CD1c-positive myeloid dendritic cell (primary cell): ENCODE results near the gene DCAF8.

ENCODE experiments used
- DNase-seq: peaks from one replicate; pipeline ENCODE4 v3.0.0-alpha.2; 2016; ENCODE audit errors: extremely low spot score

DCAF8 gene

GRCh38 chr1:160205242-160206035, 56.9 kb downstream of the DCAF8 start, which contains the start of gene PEA15:
TSS of gene PEA15 (plus strand) at chr1:160205384. CDS start at chr1:160211545, 6,161 bp downstream.
- peak; percentile 58 for DNase-seq

DNA sequence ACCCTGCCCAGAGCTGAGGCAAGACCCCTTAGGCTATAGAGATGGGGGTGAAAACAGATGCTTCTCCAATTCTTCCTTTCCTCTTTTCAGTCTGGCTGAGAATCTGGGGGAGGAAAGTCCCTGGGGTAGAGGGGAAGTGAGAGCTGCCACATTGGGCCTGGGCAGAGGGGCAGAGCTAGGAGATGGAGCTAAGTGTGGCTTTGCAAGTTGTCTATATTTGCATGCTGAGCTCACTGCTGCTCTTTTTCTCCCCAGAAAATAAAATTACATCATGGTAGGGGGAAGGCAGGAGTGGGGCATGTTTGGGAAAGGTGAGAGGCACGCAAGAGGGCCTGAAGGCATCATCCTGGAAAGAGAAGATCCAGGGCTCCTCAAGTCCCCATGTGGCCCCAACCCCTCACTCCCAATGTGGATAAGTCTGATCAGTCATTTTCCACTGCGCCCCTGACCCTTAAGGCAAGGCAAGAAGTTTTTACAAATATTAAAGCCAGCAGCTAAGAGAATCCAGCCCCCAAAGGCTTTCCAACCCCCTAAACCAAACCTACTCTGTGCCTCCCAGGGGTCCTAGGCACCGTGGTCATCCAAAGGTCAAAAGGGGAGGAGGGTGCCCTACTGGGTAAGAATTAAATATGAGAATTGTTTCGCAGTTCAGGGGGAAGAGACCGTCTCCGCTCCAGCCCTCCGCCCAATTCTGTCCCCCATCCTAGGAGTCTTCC, 57.7 kb downstream of the DCAF8 start:
- DNase-seq = peak; percentile 84

DNA sequence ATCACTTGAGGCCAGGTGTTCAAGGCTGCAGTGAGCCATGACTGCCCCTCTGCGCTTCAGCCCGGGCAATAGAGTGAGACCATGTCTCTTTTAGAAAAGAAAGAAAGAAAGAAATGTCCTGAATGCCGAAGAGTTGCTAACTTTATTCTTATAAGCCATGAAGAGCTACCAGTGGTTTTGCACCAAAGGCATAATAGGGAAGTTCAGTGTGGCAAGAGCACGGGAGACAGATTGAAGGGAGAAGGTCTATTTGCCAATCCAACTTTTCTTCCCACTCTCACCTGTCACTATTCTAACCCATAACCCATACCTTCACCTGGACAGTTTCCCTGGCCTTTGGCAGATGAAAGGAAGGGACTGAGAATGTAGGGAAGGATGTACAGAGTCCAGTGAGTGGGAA, 61.6 kb downstream of the DCAF8 start:
- DNase-seq = peak; percentile 34

- DNase-seq = no peak
Observed at GRCh38 chr1:160197231-160197630, 65.1 kb downstream of the DCAF8 start.

GRCh38 chr1:160196143-160196542, 66.2 kb downstream of the DCAF8 start:
- DNase-seq = no peak

GRCh38 chr1:160194737-160195059, 67.7 kb downstream of the DCAF8 start:
- DNase-seq = no peak

- no peak for DNase-seq
Observed at GRCh38 chr1:160193832-160194736, 68.3 kb downstream of the DCAF8 start.

DNA sequence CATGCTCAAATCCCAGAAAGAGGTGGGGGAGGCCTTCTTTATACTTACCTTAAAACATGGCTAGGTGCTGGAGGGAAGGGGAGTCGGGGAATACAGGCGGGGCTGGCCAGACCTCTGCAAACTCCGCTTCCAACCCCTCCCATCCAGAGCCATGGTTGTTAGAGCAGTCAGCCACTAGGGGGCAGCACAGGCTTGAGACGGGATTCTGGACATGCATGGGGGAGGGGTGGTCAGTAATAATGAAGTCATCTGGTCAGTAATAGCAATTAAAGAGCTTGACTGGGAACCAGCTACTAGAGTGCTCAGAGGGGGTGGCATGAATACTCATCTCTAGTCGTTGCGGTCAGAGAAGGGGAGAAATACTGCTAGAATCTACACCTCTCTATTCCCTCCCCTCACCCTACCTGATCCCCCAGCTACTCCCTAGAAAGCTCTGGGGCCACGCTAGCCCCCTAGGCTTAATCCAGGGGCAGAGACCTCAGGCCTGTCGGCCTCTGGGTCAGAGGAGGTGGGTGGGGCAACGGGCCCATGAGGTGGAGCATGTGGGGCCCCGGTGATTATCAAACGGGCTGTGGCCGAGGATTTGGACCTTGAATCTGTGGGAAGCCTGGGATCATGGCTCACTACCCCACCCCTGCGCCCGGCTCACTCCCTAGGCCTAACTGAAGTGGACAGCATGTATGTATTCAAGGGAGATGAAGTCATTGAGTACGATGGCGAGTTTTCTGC, 69.1 kb downstream of the DCAF8 start:
- peak; percentile 93 for DNase-seq

DNA sequence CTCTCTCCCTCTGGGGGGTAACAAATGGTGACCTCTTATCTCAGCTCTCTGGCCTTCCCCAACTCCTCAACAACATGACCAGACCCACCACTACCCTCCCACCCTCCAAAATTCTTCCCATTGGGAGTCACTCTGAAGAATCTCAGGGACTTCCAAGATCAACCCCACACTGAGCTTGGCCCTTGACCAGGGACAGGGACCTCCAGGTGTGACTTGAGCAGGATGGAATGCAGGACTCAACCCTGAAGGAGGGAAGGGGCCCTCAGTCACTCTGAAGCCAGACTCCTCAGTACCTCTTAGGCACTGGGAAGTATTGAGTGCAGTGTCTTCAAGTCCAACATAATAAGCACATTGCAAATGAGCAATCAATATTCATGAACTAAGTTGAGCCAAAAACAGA, 70.1 kb downstream of the DCAF8 start:
- no peak for DNase-seq

- DNase-seq = no peak
Observed at GRCh38 chr1:160191756-160192155, 70.6 kb downstream of the DCAF8 start.

DNA sequence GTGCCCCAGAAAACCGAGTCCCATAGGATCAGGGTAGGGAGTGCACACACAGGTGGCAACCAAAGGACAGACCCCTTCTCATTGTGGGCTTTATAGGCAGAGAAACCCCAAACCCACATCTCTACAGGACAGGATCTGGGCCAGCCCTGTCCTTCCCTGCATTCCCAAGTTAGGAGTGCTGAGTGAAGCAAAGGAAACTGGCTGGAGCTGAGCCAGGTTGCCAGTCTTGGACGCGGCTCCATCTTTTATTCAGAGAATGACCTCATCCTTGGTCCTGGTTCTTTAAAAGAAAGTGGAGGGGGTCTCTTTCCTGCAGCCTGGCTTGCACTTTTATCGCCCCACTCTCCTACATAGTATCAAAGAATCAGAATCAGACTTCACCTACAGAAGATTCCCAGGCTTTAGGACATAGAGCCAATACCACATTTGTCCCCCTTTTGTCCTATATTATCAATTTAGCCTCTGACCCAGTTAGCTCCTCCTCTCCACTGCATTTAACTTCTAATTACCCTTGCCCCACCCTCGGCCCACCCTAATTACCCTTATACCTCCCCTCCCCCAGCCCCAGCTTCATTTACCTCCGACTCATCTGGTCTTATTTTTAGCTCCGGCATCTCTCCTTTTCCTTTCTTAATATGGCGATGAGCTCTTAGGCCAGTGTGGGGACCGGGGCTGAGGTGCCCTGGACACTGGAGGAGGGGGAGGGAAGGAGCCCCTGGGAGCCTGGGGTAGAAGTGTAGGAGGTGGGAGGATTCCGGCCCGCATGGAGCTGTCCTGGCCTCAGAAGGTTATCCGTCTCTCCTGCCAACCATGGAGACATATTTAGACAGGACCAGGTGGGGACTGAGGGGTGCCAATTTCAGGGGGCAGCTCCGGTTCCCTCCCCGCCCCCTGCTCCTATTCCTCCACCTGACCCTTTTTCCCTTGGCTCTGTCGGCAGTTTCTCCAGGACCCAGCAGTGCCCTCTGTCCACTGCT, 72.4 kb downstream of the DCAF8 start, which contains the start of gene CASQ1:
Gene CASQ1 (plus strand): TSS at position 927 of the 977 bp plus-strand sequence. CDS start 177 bp downstream, outside the sequence.
- no peak for DNase-seq

DNA sequence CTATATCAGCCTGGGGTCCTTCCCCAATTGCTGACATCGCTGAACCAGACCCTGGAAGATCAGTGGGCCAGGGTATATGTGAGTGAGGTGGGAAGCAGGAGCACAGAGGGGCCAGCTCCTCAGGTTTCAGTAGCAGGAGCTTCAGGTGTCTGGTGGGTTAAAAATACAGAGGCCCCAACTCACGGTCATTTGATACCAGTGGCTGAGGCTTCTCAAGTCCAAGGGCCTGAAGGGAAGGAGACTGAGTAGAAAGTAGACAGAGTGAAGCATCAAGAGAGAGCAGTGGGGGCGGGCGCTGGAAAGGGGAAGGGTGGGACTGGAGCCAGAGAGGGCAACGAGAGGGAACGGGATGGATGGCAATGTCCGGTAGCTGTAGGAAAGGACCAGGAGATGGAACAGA, 74.0 kb downstream of the DCAF8 start:
- no peak for DNase-seq

DNA sequence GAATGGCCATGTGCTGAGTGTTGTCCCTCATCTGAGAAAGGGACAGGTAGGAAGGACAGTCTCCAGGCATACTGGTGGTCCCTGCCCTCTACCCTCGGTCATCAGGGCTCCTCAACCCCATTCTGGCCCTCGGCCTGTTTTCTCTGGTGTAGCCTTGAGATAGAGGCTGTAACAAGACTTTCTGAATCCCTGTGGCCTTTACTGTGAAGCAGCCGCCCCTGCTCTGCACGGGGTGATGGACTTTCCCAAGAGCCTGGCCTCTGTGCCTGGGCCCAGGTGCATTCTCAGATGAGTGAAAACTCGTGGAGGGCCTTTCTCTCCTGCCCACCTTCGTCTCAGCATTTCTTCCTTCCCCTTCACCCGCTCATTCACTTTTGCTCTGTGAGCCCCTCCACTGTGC, 74.9 kb downstream of the DCAF8 start:
- DNase-seq = no peak

GRCh38 chr1:160186729-160187128, 75.6 kb downstream of the DCAF8 start:
- no peak for DNase-seq

- DNase-seq = no peak
Observed at GRCh38 chr1:160186246-160186645, 76.1 kb downstream of the DCAF8 start.

- no peak for DNase-seq
Observed at GRCh38 chr1:160179336-160179735, 83.0 kb downstream of the DCAF8 start.

DNA sequence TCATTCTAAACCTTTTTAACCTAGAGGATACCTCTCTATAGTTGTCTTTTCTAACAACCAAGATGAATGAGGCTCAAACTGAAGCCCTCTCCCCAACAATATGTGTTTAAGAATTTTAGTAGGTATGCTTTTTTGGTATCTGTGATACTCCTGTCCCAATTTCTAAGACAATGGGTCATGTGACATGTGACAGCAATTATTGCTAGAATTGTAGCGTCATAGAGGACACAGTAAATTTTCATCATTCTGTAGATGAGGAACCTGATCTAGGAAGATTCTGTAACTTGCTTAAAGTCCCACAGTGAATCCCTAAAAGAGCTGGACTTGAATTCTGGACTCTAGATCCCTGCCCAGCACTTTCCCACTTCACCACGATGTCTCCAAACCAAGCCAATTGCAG, 83.6 kb downstream of the DCAF8 start:
- no peak for DNase-seq

DNA sequence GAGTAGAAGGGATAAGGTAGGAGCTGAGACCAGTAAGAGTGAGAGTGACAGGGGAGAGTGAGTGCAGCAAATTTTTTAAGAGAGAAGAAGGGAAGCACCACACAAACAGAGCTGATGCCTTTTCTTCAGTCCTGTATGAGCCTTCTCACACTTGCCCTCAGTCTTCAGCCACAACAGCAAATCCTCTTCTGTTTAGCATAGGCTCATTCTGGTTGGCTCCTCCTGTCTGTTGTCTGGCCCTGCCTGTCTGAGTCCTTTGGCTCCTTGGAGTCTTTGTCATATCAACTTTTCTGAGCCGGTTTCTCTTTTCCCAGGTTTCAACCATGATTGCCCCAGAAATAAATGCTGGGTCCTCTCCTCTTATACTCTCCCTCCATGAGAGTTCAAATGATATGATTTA, 84.7 kb downstream of the DCAF8 start:
- DNase-seq = no peak

DNA sequence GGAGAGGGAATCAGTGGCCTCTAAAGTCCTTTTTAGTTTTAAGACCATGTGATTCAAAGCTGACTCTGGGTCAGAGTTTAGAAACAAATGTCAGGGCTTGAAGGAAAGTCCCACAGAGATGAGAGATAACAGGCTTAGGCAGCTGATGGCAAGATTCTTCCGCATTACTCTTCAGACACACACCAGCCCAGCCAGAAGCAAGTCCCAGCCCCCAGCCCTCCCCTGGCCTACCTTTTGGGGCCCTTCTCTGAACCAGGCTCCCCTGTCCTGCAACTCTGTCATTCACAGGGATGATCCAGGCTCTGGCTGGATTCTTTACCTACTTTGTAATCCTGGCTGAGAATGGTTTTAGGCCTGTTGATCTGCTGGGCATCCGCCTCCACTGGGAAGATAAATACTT, 85.1 kb downstream of the DCAF8 start:
- DNase-seq = no peak

- no peak for DNase-seq
Observed at GRCh38 chr1:160171980-160172379, 90.4 kb downstream of the DCAF8 start.
